Progenitor cell of endocrine pancreas (in vitro differentiated cells): ENCODE results near the gene NOB1. TPM values are rescaled to one million over a fixed set of nuclear protein-coding genes. Genes with fewer than 3 reads are reported as not detected.
"Not testable (repeated sequence)": the region's sequence is repeated elsewhere in the genome, so short reads cannot be mapped to it uniquely, and the experiment has no call there.

Experiments used
- DNase-seq: peaks from one replicate; pipeline ENCODE4 v3.0.0; 2021; ENCODE audit warnings: low spot score; ENCODE audit not compliant: unreplicated experiment
- H3K27ac Mint-ChIP-seq: 2 replicates; pipeline ENCODE4 v1.8.0; 2021; ENCODE audit warnings: mild to moderate bottlenecking, moderate library complexity, mixed read lengths
- H3K27me3 Mint-ChIP-seq: 2 replicates; pipeline ENCODE4 v1.8.0; 2021; ENCODE audit warnings: mixed read lengths
- H3K36me3 Mint-ChIP-seq: 2 replicates; pipeline ENCODE4 v1.8.0; 2022; ENCODE audit warnings: mixed read lengths; ENCODE audit not compliant: insufficient read depth
- H3K4me1 Mint-ChIP-seq: 2 replicates; pipeline ENCODE4 v1.8.0; 2021; ENCODE audit warnings: low read depth, mixed read lengths
- H3K4me3 Mint-ChIP-seq: 2 replicates; pipeline ENCODE4 v1.8.0; 2021; ENCODE audit warnings: low read depth, mild to moderate bottlenecking, moderate library complexity, mixed read lengths
- H3K9me3 Mint-ChIP-seq: 2 replicates; pipeline ENCODE4 v1.8.0; 2021; ENCODE audit warnings: low read depth, mixed read lengths
- CTCF ChIP-seq: fragments of 200-600 bp; sonication (generic); IDR thresholded peaks from one replicate; pipeline ENCODE4 v1.5.0; 2021; ENCODE audit warnings: antibody characterized with exemption, mild to moderate bottlenecking; ENCODE audit not compliant: unreplicated experiment
- total RNA-seq: library from RNA; stranded (reverse); gene quantifications from 2 replicates; pipeline ENCODE4 v1.2.1, GENCODE V29; 2021

The NOB1 gene
- total RNA-seq, 1 donor from 2014 or later = 56.1 TPM

DNA sequence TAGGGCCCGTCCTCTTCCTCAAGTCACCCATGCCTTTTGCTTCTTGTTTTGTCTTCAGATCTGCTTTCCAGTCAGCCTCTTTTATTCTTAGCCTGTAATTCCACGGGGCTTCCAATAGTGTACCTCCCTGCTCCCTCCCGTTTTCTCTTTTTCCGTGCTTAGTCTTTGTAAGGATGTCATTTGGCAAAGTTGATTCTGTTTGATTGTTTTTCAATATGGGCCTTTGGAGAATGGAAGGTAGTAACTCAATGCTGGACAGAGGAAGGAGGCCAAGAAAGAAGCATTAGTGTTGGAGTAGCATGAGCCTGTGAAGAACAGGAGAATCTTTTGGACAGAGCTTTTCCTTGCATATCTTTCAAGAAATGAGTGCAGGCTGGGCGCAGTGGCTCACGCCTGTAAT is 13.9 kb upstream of the NOB1 start:
- Mint-ChIP-seq H3K36me3 (peaks cover 4% of the 10 kb centered on the region), H3K27me3 (no peaks in the 10 kb centered on the region), H3K4me1 (peaks cover 11% of the 10 kb centered on the region), H3K9me3 (no peaks in the 10 kb centered on the region), H3K27ac (no peak overlapping the region), H3K4me3 (no peak overlapping the region)
- DNase-seq = no peak
- no peak for TF ChIP-seq CTCF

DNA sequence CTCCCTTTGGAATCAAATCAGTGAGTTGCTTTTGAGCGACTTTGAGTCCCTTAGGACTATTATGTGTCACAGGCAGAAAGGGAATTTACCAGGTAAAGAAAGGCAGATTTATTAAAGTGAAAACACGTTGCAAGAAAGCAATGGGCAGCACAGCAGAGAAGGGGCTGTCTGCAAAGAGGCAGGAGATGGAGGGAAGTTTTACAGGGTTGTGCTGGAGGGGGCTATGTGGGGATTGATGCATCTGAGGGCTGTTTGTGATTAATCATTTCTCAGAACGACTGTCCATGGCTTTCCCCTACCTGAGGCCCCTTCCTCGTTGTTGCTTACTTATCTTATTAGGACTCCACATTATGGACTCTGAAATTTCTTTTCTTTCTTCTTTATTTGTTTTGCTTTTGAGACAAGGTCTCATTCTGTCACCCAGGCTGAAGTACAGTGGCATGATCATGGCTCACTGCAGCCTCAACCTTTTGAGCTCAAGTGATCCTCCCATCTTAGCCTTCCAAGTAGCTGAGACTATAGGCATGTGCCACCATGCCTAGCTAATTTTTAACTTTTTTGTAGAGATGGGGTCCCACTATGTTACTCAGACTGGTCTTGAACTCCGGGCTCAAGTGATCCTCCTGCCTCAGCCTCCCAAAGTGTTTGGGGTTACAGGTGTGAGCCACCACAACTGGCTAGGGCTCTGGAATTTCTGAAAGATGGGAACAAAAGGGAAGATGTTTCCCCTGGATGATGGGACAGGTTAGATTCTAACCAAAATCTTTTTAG is 12.9 kb upstream of the NOB1 start:
- Mint-ChIP-seq H3K36me3 (peaks cover 4% of the 10 kb centered on the region), H3K4me1 (peaks cover 11% of the 10 kb centered on the region), H3K9me3 (no peaks in the 10 kb centered on the region), H3K27me3 (no peaks in the 10 kb centered on the region), H3K27ac (no peak overlapping the region), H3K4me3 (no peak overlapping the region)
- no peak for DNase-seq
- TF ChIP-seq CTCF = no peak

- H3K4me1 Mint-ChIP-seq = peaks cover 7% of the 10 kb centered on the region
- peak overlapping the region; percentile 96 for H3K27ac Mint-ChIP-seq
- H3K27me3 Mint-ChIP-seq = no peaks in the 10 kb centered on the region
- peak overlapping the region; percentile 93 for H3K4me3 Mint-ChIP-seq
- no peak for DNase-seq
- peaks cover 4% of the 10 kb centered on the region for H3K36me3 Mint-ChIP-seq
- H3K9me3 Mint-ChIP-seq = no peaks in the 10 kb centered on the region
- TF ChIP-seq CTCF = no peak
Measured at GRCh38 chr16:69763599-69763942, 8.8 kb upstream of the NOB1 start.

DNA sequence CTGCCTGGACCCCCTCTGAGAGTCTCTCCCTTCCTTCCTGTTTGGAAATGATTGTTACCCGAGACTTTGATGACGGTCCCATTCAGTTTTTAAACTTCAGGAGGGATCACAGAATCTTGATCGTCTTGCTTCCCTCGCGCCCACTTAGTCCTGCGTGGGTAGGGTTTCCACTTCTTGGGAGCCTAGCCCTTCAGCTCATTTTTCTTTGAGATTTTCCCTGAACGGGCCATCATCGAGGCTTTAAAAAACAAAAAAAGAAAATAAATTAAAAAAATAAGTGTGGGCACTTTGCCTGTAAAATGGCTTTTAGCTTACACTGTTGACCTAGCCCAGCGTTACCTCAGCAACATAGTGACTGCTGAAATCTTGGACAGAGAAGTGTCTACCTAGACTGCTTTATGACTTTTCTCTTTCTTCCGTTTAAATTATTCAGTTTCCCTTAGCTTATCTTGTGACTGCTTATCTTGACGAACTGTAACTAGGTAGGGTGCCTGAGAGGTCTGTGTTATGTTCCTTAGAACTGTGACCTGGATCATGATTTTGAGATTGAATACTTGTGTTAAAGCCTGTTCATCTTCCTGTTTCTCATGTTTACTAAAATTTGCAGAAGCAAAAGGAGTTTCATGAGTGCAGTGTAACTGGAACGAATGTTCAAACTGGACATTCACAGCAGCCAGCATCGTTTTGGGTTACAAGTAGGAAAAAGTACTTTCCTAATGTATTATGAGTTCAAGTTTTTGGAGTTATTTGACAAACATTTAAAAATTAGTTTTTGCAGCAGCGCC is 8.3 kb upstream of the NOB1 start:
- no peaks in the 10 kb centered on the region for H3K9me3 Mint-ChIP-seq
- no peaks in the 10 kb centered on the region for H3K27me3 Mint-ChIP-seq
- H3K4me3 Mint-ChIP-seq = peak overlapping the region; percentile 93
- peaks cover 7% of the 10 kb centered on the region for H3K4me1 Mint-ChIP-seq
- peaks cover 4% of the 10 kb centered on the region for H3K36me3 Mint-ChIP-seq
- no peak for TF ChIP-seq CTCF
- DNase-seq = no peak
- H3K27ac Mint-ChIP-seq = peak overlapping the region; percentile 96

- H3K4me3 Mint-ChIP-seq = peak within 1 kb of the TSS; percentile 93
- H3K36me3 Mint-ChIP-seq = peaks cover 4% of the 10 kb centered on the region
- H3K9me3 Mint-ChIP-seq = no peaks in the 10 kb centered on the region
- peaks cover 7% of the 10 kb centered on the region for H3K4me1 Mint-ChIP-seq
- peak within 1 kb of the TSS; percentile 98 for H3K27ac Mint-ChIP-seq
- TF ChIP-seq CTCF = no peak
- no peaks in the 10 kb centered on the region for H3K27me3 Mint-ChIP-seq
- peak; percentile 74 for DNase-seq
Measured at GRCh38 chr16:69761983-69762813, 7.5 kb upstream of the NOB1 start, which contains the start of gene WWP2. Gene WWP2 (plus strand): TSS chr16:69762332. CDS start chr16:69787011, 24,679 bp downstream.

GRCh38 chr16:69757375-69757774 is 2.6 kb upstream of the NOB1 start:
- not testable (repeated sequence) for H3K36me3 Mint-ChIP-seq, H3K27me3 Mint-ChIP-seq, H3K4me3 Mint-ChIP-seq, H3K9me3 Mint-ChIP-seq, H3K27ac Mint-ChIP-seq, DNase-seq
- peaks cover 13% of the 10 kb centered on the region for H3K4me1 Mint-ChIP-seq
